Bone marrow (tissue), 2 donors: Measurements from ENCODE around the gene SEPTIN2.
A peak's percentile ranks its signal among the peaks of the same experiment; 100 is the strongest.
"Not testable (repeated sequence)": the region's sequence is repeated elsewhere in the genome, so short reads cannot be mapped to it uniquely, and the experiment has no call there.

Source experiments
- DNase-seq, 2 donors: peaks; one replicate each; lab custom pipeline; 2025; lab: John Stamatoyannopoulos, UW

Gene SEPTIN2

DNA sequence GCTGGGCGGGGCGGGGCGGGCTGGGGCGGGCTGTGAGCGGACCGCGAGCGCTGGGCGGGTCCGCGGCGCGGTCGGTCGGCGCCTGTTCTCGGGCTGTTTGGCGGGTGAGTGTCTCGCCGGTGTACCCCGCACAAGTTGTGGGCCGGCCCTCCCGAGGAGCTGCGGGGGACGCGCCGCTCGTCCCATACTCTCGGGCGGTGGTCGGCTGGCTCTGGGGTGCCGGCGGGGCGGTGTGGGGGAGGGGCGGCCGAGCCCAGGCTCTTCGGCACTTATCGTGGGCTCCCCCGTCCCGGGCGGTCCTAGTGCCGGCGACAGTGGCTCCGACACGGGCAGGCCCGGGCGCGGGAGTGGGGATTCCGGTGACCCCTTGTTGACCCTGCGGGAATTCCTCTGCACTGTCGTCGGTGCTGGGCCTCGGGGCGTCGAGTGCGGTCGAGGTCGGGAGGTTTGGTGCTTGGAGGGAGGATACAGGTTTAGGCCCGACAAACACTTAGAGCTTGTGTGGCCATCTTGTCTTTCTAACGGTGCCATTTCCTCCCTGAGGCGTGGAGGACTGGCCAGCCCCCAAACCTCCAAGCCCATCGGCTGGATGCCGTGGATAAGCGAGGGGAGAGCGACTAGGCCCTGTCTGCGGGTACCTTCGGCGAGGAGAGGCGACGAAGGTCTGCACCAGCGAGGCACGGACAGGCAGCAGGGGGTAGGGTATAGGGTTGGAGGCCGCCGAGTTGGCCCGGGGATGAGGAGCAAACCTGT is at the start of gene SEPTIN2:
Gene SEPTIN2 (plus strand): TSS at position 47 of the 753 bp plus-strand sequence. CDS start 8,308 bp downstream, outside the sequence.
- peak in 1 of 2 donors; percentile 96 for DNase-seq

DNA sequence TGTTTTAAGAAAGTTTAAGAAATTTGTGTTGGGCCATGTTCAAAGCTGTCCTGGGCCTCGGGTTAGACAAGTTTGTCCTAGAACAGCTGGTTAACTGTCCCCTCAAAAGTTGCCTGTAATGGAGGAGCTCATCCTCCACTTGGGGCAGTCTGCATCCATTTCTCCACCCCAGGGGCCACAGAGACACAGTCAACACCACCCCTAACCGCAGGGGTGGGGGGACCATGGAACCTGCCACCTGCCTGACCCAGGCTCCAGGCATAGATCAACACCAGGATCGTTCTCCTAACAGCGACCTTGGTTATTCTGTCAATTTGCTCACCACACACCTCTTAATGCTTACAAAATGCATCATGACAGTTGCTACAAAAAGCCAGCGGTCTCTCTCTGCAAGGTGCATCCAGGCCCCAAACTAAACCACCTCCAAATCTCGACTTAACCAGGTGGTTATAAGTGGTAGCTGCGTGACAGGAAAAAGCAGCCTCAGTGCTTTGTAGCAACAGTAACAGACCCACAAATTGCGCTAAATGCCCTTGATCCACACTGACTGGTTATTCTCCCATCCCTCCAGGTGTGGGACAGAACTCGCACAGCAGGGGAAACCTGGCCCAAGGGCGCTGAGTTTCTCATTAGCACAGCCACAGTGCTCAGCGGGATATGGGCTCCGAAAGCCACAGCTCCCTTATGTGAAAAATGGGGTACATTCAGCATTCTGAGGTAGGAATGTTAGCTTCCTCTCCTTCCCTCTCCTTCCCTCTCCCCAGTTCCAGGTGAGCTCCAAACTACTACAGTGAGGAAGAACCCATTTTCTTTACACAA is 48.3 kb upstream of the SEPTIN2 start:
- no peak for DNase-seq

DNA sequence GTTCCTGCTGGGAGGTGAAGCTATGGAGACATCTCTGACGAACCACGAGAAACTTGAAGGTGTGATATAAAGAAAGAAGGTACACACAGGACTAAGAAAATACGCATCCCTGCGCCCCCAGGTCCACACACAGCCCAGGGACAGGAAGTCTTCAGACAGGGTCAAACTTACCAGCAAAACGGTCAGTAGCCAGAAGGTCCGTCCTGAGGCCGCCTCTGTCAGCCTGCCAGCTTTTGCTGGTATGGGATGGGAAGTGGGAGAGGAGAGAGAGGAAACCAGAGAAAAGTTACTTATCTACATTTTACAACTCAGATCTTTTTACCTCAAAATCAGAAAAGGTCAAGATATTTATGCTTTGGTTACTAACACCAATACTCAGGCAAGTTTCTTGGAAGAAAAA is 47.4 kb upstream of the SEPTIN2 start:
- no peak for DNase-seq

DNA sequence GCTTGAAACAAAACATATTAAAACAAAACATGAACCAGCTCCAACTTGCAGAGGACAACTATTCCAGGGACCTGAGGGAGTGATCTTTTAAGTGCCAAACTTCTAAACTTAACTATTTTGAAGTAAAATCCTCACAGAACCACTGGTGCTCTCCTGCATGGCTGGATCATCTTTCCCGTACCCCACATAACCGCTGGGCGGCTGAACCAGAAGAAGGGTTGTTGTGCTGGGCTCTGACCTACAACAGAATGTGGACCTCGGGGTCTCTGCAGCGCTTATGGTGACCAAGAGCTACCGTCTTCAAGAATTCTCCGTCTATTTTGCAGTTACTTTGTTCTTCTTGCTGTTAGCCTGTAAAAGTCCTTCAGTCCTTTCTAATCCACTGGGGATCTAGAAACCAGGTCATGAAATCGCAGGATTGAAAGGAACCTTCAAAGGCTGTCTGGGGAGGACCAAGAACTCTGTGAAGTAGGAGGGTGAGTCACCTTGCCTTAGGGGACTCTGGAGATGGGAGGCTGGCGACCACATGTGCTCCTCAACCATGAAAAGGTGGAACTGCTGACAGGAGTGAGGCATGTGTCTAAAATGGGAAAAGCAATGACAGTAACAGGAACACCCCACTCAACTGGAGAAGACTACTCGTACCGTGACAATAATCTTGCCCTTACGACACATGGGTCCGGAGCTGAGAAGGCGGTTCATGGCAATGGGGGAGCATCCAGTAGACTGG is 46.8 kb upstream of the SEPTIN2 start:
- no peak for DNase-seq

DNA sequence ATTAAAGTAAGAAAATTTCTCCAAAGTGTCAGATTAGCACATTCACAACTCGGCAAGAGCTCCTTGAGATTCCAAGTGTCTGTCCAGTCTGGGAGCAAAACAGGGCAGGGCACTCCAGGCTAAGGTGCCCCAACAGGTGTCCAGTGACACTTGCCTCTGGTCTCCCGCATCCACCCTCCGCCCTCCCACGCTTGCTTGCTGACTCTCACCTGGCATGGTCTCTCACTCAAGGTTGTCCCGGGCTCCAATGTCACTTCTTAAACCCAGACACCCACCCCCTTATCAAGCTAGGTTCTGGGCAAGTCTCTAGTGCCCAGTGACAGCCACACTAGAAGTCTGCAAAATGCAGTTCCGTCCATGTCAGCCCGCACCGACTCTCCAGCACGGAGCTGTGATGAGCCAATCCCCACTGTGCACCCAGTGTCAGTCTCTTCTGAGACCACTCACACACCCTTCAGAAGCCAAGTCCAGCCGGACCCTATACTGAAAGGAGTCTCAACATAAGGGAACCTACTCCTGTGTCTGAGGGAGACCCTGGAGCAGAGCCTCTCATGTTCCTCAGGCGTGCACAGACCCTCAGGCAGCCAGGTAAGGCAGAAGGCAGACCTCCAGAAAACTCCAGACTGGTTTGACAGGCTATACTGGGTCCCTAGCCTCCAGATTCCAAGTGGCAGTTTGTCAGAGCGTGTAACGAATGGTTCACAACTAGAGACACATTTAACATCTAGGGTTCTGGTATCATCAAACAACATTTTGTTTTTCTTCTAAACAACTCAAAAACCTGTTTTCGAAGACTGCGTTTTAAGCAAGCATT is 45.8 kb upstream of the SEPTIN2 start:
- DNase-seq = no peak

DNA sequence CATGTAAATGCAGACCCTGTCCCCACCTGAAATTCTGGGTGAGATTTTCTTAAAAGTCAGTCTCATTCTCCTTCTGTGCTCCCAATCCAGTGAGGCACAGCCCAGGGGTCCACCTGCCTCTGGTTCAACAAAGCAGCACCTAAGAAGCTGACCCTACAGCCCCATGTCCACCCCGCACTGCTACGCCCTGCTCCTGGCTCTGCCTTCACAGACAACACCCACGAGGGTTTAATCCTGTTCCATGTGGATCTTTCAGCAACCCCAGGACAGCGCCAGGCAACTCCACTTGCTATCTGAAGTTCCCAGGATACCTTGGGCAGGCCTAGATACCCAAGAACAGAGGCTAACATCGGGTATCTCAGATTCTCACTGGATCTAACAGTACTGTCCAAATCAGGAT is 45.2 kb upstream of the SEPTIN2 start:
- DNase-seq = no peak

DNA sequence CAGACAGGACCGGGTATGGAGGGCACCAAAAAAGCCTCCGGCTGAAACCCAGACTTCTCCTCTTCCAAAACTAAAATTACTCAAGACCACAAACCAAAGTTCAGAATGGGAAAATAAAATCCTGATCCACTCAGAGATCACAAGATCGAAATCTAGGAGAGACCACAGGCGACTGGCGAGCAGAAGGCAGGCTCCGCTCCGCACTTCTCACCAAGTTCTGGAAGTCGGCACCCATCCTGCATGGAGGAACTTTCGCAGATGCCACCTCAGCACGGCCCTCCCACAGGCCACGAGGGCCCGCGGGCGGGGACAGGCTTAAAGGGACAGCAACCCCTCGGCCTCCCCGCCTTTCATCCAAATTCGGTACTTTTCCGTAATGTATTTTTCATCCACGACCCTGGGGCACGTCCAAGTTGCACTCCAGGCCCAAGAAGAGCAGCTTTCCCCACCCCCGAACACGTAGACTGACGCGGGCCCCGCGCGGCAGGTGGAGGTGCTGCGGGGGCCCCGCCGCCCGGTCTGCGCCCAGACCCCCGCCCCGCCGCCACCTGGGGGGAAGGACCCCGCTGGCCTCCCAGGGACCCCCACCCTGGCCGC is 43.9 kb upstream of the SEPTIN2 start:
- peak; percentile 11 to 33 for DNase-seq

DNA sequence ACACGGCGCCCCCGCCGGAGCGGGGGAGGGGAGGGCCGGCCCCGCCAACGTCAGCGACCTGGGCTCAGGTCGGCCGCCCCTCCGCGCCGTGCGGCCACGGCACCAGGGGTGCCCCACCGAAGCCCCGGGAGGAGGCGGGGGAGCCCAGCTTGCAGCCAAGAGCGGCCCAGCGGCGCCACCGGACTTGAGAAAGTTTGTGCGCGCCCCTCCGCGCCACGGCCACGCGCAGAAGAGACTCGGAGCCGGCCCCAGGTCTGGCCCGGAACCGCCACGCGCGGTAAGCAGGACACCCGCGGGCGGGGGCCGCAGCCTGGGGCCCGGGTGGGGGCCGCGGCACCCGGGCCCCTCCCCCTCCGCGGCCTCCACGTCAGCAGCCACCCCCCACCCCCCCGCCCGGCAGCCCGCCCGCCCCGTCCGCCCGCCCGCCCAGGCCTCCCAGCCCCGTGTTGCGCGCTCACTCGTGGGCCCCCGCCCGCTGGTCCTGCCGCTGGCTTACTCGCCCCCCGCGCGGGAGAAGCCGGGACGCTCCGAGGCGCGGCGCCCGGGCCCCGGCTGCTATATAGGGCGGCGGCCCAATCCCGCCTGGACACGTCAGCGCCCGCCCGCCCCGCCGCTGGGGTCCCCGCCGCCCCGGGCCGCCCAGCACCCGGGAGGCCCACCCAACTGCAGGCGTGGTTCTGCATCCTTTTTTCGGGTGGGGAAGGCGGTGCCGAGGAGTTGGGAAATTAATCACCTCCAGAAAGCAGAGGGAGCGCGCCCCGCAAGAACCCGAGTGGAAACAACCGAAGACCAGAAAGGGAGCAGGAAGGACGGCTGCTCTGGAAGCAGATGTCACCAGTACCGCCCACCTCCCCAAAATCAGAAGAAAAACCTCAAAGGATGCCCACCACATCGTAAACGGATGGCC is 43.2 kb upstream of the SEPTIN2 start:
- DNase-seq = peak in 1 of 2 donors; percentile 17

DNA sequence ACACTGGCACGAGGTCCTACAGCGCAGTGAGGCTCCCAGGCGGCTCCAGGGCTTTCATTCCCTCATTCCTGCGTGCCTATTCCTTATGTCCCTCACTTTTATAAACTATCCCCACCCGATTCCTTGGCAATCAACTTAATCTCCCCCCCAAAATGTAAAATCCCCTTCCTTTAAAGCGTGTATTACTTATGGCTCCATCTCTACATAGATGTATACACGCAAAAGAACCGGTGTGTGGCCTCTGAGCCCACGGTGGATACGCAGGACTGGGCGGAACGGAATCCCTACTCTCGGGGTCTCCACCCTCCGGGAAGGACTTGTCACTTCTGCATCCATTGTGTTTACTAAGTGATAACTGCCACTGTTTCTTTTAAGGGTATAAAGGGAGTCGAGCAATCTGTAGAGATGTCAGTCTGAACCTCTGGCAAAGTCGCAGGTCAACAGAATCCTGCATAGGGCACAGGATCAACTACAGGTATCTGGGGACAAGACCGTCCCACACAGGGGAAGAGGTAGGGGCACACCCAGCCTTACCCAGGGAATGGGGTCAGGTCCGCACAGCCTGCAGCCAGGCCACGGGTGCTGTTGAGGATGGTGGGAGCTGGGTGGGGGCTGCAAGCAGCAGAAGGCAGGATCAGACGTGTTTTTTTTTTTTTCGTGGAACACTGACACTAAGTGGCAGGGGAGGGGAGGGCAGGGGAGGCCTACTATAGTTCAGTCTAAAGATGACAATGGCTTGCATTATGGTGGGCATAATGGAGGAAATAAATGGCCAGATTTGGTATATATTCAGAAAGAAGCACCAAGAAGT is 42.3 kb upstream of the SEPTIN2 start:
- DNase-seq = no peak

DNA sequence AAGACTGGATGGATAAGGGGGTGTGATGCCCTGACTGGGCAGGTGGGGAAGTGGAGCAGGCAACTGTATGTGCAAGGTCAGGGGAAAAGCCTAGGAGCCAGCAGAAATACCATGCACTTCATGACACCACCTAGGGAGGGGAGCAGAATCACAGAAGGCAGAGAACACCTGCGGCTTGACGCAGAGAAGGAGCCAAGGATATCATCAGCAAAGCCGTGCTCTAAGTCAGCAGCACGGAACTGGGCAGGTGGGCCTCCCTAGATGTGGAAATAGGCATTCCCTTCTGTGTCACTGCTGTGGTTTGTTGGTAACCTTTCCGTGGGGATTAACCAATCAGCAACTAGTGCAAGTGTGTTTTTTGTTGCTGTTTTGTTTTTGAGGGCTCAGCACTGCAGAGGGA is 41.6 kb upstream of the SEPTIN2 start:
- DNase-seq = no peak

DNA sequence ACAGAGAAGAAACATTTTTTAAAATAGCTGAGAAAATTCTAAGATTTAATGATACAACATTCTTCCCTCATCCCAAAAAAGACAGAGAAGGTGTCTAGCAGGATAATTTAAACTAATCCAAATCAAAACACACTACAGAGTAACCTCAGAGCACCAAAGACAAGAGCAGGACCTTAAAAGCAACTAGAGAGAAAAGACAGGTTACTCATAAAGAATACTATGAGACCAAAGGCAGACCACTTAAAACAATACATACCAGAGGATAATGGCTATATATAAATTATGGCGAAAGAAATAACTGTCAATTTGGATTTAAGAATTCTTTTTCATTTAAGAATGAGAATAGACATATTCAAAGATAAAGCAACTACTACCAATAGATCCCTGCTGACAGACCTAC is 40.2 kb upstream of the SEPTIN2 start:
- no peak for DNase-seq

DNA sequence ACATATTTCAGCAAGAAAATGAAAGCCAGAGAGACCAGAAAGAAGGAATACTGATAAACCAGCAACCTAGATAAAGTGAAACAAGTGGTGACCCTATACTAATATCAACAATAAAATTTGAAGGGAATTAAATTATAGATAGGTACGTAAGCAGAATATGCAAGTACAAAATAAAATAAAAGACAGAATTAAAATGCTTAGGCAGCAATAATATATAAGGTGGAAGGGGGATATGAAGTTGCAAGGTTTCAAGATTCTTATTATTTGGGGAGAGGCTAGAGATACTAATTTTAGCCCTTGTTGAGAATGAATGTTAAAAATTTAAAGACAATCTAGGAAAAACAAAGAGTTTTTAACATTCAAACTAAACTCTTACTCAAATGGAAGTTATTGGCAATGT is 39.8 kb upstream of the SEPTIN2 start:
- DNase-seq = no peak

DNA sequence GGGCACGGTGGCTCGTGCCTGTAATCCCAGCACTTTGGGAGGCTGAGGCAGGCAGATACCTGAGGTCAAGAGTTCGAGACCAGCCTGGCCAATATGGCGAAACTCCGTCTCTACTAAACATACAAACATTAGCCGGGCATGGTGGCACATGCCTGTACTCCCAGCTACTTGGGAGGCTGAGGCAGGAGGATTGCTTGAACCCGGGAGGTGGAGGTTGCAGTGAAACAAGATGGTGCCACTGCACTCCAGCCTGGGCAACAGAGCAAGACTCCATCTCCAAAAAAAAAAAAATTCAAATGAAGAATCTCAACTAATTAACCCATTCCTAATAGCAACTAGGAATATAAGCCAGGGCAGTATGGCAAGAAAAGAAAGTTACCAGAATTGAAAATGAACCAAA is 37.4 kb upstream of the SEPTIN2 start:
- DNase-seq = not testable (repeated sequence)

DNA sequence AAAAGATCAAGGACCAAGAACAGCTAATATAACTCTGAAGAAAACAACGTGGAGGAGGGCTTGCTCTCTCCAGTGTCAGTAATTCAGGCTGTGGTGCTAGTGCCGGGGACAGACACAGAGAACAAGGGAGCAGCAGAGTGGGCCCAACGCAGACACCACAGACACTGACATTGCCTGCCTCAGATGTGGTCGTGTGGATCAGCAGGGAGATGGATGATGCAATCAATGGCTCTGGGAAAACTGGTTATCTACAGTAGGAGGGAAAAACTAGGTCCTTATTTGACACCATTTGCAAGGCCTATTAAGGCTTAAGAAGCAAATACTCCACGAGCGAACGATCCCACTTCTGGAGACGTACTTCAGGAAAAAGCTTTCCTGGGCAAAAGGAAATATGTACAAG is 36.3 kb upstream of the SEPTIN2 start:
- no peak for DNase-seq

DNA sequence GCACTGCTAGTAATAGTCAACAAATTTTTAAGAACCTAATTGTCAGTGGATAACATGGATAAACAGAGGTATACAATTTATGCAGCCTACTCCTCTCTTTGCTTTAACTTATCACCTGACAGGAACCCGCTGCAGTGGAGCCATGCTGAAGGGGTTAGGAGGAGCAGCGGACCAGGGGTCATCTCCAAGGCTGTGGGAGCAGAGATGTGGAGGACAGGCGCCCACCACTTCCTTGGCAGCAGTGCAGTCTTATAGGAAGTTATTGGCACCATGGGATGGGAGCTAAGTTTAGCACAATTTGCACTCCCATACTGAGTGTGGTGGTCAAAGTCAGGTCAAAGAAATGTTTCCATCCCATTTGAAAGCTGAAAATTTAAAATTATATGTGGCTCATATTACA is 35.9 kb upstream of the SEPTIN2 start:
- no peak for DNase-seq

DNA sequence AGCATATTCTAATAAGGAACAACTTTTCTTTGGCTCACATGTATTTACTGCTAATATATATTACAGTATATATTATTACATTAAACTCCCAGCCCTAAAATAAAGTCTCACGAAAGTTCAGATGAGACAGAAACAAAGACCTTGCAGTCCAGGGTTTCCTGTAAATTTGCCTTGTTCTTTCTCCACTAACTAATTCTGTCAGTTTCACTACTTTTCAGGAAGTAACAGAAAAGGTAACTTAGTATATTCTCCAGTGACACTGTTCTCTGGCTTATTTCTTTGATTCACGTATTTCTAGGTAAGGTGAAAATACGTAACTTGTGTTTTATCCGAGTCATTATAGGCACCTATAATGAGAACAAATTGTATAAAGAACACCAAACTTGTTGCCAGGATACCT is 35.4 kb upstream of the SEPTIN2 start:
- no peak for DNase-seq

DNA sequence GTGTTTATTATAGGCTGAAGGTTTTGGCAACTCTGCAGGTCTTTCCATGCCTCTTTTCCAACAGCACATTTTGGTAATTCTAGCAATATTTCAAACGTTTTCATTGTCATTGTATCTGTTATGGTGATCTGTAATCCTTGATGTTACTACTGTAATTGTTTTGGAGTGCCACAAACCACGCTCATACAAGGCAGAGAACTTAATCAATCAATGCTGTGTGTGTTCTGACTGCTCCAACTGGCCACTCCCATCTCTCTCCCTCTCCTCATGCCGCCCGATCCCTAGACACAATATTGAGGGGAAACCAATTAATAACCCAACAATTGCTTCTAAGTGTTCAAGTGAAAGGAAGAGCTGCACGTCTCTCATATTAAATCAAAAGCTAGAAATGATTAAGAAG is 33.2 kb upstream of the SEPTIN2 start:
- DNase-seq = no peak

DNA sequence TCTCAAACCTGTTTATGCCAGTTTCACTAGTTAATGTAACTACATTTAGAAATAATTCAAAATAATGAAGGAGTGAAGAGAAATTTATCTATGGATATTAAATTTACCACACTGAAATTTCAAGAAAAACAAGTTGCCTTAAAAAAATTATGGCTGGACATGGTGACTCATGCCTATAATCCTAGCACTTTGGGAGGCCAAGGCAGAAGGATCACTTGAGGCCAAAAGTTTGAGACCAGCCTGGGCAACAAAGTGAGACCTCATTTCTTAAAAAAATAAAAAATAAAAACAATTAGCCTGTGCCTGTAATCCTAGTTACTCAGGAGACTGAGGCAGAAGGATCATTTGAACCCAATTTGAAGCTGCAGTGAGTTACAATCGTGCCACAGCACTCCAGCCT is 30.1 kb upstream of the SEPTIN2 start:
- DNase-seq = no peak

DNA sequence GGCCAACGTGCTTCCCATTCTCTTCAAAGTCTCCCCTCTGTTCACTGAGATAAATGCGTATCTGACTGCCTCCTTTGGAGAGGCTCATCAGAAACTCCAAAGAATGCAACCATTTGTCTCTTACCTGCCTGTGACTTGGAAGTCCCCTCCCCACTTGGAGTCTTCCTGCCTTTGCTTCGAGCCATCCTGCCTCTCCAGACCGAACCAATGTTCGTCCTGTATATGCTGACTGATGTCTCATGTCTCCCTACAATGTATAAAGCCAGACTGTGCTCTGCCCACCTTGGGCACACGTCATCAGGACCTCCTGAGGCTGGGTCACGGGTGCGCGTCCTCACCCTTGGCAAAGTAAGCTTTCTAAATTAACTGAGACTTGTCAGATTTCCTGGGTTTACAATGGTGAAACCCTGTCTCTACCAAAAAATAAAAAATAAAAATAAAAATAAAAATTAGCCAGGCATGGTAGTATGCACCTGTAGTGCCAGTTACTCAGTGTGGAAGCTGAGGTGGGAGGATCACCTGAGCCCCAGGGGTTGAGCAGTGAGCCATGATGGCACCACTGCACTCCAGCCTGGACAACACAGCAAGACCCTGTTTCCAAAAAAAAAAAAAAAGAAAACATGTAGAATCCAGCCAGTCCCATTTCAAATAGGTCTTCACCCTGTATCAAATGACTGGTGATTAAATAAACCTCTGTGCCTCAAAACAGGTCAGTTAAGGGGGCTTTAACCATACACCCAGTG is 29.2 kb upstream of the SEPTIN2 start:
- no peak for DNase-seq
